Chondrocyte (in vitro differentiated cells): ENCODE measurements around the gene JAG2. TPM values are rescaled to one million over a fixed set of nuclear protein-coding genes. Genes with fewer than 3 reads are reported as not detected.

Experiments used
- DNase-seq: peaks from one replicate; pipeline ENCODE4 v3.0.0; 2021; ENCODE audit warnings: mixed read lengths, low spot score
- H3K27ac Mint-ChIP-seq: one replicate; pipeline ENCODE4 v1.8.0; 2021; ENCODE audit warnings: mild to moderate bottlenecking, moderate library complexity, mixed read lengths; ENCODE audit not compliant: unreplicated experiment
- H3K27me3 Mint-ChIP-seq: 2 replicates; pipeline ENCODE4 v1.8.0; 2021; ENCODE audit warnings: low read depth, mixed read lengths
- H3K36me3 Mint-ChIP-seq: 2 replicates; pipeline ENCODE4 v1.8.0; 2021; ENCODE audit warnings: low read depth, mixed read lengths
- H3K4me1 Mint-ChIP-seq: 2 replicates; pipeline ENCODE4 v1.8.0; 2021; ENCODE audit warnings: low read depth, mild to moderate bottlenecking, mixed read lengths
- H3K4me3 Mint-ChIP-seq: one replicate; pipeline ENCODE4 v1.8.0; 2021; ENCODE audit warnings: mild to moderate bottlenecking, moderate library complexity, mixed read lengths; ENCODE audit not compliant: unreplicated experiment
- H3K9me3 Mint-ChIP-seq: 2 replicates; pipeline ENCODE4 v1.8.0; 2021; ENCODE audit warnings: low read depth, mixed read lengths
- total RNA-seq: library from RNA; stranded (reverse); gene quantifications from 3 replicates; pipeline ENCODE4 v1.2.1, GENCODE V29; 2021
- TF ChIP-seq, protein P1 (sequence below): fragments of 200-600 bp; sonication (generic); IDR thresholded peaks from 2 replicates; pipeline ENCODE4 v1.5.0; 2021; ENCODE audit warnings: antibody characterized with exemption, mild to moderate bottlenecking, moderate library complexity

Gene JAG2
- total RNA-seq, 1 donor from 2014 or later = 18.2 TPM

DNA sequence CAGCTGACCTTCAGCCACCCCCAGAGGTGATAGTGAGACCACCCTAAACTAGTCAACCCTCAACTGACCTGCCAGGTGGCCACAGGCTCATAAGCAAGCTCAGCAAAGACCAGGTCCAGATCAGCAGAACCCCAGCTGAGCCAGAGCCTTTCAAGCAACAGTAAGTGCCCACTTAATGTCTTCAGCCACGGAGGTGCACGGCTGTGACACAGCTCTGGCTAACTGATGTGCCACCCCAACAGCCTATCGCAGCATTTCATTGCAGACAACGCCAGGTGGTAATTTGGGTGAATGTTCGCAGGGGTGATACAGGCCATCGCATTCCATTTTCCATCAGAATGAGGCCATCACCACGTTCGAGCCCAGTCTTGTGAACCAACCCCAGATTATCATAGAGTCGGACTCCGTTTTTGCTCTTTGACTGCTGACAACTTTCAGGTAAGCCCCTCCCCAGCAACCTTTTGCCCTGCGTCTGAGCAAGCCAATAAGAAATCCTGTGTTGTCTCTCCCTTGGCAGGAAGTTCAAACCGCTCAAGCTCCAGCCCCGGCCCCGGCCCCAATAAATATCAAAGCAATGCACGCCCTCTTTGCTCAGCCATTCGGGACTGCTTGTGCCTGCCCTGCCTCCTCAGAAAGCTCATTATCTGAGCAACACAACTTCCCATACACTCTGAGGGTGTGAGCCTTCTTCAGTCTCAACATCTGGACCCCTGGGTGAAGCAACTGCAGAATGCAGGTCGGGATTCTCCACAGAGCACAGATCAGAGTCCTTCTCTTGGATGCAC, 44.4 kb downstream of the JAG2 start:
- Mint-ChIP-seq H3K36me3 (peaks cover 6% of the 10 kb centered on the region), H3K4me3 (no peak overlapping the region)
- TF ChIP-seq, protein P1, sequence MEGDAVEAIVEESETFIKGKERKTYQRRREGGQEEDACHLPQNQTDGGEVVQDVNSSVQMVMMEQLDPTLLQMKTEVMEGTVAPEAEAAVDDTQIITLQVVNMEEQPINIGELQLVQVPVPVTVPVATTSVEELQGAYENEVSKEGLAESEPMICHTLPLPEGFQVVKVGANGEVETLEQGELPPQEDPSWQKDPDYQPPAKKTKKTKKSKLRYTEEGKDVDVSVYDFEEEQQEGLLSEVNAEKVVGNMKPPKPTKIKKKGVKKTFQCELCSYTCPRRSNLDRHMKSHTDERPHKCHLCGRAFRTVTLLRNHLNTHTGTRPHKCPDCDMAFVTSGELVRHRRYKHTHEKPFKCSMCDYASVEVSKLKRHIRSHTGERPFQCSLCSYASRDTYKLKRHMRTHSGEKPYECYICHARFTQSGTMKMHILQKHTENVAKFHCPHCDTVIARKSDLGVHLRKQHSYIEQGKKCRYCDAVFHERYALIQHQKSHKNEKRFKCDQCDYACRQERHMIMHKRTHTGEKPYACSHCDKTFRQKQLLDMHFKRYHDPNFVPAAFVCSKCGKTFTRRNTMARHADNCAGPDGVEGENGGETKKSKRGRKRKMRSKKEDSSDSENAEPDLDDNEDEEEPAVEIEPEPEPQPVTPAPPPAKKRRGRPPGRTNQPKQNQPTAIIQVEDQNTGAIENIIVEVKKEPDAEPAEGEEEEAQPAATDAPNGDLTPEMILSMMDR = no peak

DNA sequence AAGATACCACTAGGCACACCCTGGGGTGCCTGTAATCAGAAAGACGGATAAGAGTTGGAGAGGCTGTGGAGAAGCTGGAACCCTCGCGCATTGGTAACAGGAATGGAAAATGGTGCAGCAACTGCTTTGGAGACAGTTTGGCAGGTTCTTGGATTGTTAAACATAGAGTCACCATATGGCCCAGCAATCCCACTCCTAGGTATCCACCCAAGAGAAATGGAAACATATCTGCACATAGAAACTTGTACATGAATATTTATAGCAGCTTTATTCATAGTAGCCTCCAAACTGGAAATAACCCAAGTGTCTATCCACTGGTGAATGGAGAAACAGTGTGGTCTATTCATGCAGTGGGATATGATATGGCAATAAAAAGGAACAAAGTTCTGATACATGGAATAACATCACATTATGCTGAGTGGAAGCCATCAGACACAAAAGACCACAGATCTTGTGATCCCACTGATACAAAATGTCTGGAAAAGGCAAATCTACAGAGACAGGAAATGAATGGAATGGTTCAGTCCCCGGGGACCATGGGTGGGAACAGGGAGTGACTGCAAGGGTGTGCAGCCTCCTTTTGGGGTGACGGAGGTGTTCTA, 45.4 kb downstream of the JAG2 start:
- peaks cover 21% of the 10 kb centered on the region for H3K9me3 Mint-ChIP-seq
- H3K36me3 Mint-ChIP-seq = peaks cover 6% of the 10 kb centered on the region
- peaks cover 79% of the 10 kb centered on the region for H3K27me3 Mint-ChIP-seq
- no peak for DNase-seq
- H3K4me1 Mint-ChIP-seq = no peaks in the 10 kb centered on the region
- H3K27ac Mint-ChIP-seq = no peak overlapping the region
- no peak overlapping the region for H3K4me3 Mint-ChIP-seq
- TF ChIP-seq, protein P1 = no peak

More for the DNA sequence above, 44.4 kb downstream of the JAG2 start:
- H3K27ac Mint-ChIP-seq = no peak overlapping the region
- no peaks in the 10 kb centered on the region for H3K4me1 Mint-ChIP-seq
- no peak for DNase-seq
- peaks cover 21% of the 10 kb centered on the region for H3K9me3 Mint-ChIP-seq
- H3K27me3 Mint-ChIP-seq = peaks cover 73% of the 10 kb centered on the region

DNA sequence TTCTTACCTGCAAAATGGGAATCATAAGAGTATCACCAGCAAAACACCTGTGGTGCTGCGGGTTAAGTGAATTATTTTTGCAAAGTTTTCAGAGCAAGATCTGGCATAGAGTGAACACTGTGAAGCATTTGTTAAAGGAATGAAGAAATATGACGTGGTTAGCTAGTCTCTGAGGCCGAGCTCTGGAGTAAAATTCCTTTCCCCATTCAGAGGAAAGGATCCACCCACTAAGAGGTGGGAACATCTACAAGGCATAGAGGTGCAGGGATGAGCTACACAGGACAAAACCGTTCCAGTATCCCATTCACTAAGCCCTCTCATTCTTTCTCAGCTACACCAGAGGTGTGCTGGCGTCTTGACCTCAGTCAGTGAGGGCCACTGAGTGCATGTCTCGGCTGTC, 48.5 kb downstream of the JAG2 start:
- peaks cover 77% of the 10 kb centered on the region for H3K27me3 Mint-ChIP-seq
- H3K4me1 Mint-ChIP-seq = no peaks in the 10 kb centered on the region
- peaks cover 25% of the 10 kb centered on the region for H3K9me3 Mint-ChIP-seq
- peaks cover 6% of the 10 kb centered on the region for H3K36me3 Mint-ChIP-seq
- H3K4me3 Mint-ChIP-seq = no peak overlapping the region
- no peak overlapping the region for H3K27ac Mint-ChIP-seq
- no peak for DNase-seq
- TF ChIP-seq, protein P1 = no peak

DNA sequence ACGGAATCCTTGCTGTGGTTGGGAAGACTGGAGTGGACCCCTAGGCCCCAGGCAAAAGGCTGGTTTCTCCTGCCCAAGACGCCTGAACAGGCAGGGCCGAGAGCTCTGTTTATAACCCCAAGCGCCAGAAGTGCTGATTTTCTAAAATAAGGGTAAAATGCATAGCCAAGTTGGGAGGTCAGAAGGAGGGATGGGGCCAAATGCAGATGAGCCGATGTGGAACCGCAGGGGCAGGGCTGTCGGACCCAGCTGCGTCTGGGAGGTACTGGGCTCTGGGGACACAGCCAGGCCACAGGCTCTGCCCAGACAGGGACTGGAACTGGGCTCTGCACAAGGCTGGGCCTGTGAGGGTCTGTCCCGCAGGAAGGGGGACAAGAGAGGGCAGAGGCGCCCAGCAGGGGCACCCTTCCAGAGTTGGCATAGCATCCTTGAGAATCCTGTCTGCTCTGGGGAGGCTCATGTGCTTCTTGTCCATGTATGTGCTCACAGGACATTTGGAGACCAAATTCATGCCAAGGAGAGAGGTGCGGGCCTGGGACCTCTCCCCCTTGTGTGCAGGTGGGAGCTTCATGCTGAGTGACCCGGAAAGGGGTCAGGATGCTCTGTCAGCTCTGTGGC, 49.1 kb downstream of the JAG2 start:
- Mint-ChIP-seq H3K27ac (no peak overlapping the region), H3K4me3 (no peak overlapping the region), H3K4me1 (no peaks in the 10 kb centered on the region), H3K27me3 (peaks cover 72% of the 10 kb centered on the region), H3K36me3 (peaks cover 6% of the 10 kb centered on the region), H3K9me3 (peaks cover 25% of the 10 kb centered on the region)
- no peak for DNase-seq
- TF ChIP-seq, protein P1 = no peak

DNA sequence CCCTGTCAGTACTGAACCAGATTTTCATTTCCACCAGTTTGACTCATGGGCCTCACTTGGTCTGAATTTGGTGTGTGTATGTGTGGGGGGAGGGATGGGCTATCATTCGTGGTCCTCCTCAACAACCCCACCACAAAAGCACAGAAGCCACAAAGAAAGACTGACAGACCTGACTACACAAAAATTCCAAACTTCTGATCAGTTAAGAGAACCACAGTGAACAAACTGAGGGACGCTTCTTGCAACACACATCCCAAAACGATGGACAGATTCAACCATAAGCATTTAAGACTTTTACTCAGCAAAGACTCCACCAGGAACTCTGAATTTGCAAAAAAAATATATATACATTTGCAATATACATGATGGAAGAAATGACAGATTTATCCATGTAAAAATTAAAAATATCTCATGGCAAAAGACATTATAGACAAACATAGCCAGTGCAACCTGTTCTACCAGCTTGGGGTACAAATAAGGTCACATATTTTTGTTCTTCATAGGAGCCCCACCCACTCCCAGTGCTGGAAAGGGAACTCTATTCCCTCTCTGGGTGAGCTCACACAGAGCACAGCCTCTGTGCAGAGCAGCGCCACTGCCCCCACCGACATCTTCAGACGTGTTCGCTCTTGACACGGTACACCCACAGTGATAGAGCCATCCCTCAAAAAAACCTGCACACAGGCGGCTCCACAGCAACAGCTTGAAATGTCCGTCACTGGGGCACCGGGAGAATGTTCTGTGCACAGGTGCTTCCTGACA, 49.7 kb downstream of the JAG2 start:
- Mint-ChIP-seq H3K27ac (no peak overlapping the region), H3K27me3 (peaks cover 65% of the 10 kb centered on the region), H3K4me1 (no peaks in the 10 kb centered on the region), H3K4me3 (no peak overlapping the region), H3K9me3 (peaks cover 25% of the 10 kb centered on the region), H3K36me3 (peaks cover 6% of the 10 kb centered on the region)
- no peak for DNase-seq
- TF ChIP-seq, protein P1 = no peak
